Endothelial cell of umbilical vein (primary cell): ENCODE results near the gene CCNG1. TPM values are rescaled to one million over a fixed set of nuclear protein-coding genes. Genes with fewer than 3 reads are reported as not detected.

ENCODE experiments used
- BruUV-seq: library from RNA; stranded (reverse); fragments of 400-500 nt; replicated peaks from 2 replicates; lab custom pipeline; 2021; lab: Mats Ljungman, UMichigan
- CTCF ChIA-PET: fragments of 300-600, 350-600 bp; sonication (Branson Sonifier 250); formaldehyde crosslinking; loops from one replicate; lab custom pipeline; 2021; ENCODE audit warnings: antibody characterized with exemption, inconsistent platforms; lab: Charles Lee
- POLR2A ChIA-PET: fragments of 300-600, 350-600 bp; sonication (Branson Sonifier 250); formaldehyde crosslinking; loops from one replicate; lab custom pipeline; 2021; ENCODE audit warnings: antibody characterized with exemption, inconsistent platforms; lab: Charles Lee
- DNase-seq: peaks from one replicate; pipeline ENCODE4 v3.0.0-alpha.2; 2011; ENCODE audit warnings: low read depth, low spot score
- FAIRE-seq: peaks from 2 replicates; lab custom pipeline; 2011; peaks lifted over from hg19 to GRCh38; lab: Jason Lieb, UNC
- H2AFZ ChIP-seq: 2 replicates; pipeline ENCODE4 v1.6.0; 2012; ENCODE audit warnings: low read depth, low read length, control low read depth, inconsistent platforms
- H3K27ac ChIP-seq: 2 replicates; pipeline ENCODE4 v1.5.1; 2011; ENCODE audit warnings: low read depth, mild to moderate bottlenecking, control low read depth, low read length, moderate library complexity; ENCODE audit not compliant: insufficient read depth
- H3K27me3 ChIP-seq, 2 experiments: 2 replicates each; pipeline versions ENCODE4 v1.6.0 to v1.6.1; 2011; ENCODE audit warnings: low read length in 2 of 2, mixed read lengths in 1 of 2; ENCODE audit not compliant: control insufficient read depth in 2 of 2, insufficient read depth in 2 of 2
- H3K36me3 ChIP-seq, 2 experiments: 2 replicates in 1 of 2; 3 replicates in 1 of 2; pipeline ENCODE4 v1.5.1; 2011; ENCODE audit warnings: low read length in 2 of 2, mild to moderate bottlenecking in 1 of 2, moderate library complexity in 1 of 2; ENCODE audit not compliant: control insufficient read depth in 2 of 2, insufficient read depth in 2 of 2; ENCODE audit errors: extremely low read depth in 1 of 2
- H3K4me1 ChIP-seq: 3 replicates; pipeline ENCODE4 v1.5.1; 2011; ENCODE audit warnings: mild to moderate bottlenecking, low read length; ENCODE audit not compliant: control insufficient read depth, insufficient read depth; ENCODE audit errors: extremely low read depth
- H3K4me2 ChIP-seq: 2 replicates; pipeline ENCODE4 v1.6.1; 2011; ENCODE audit warnings: low read length, control low read depth, mixed read lengths; ENCODE audit not compliant: insufficient read depth
- H3K4me3 ChIP-seq, 3 experiments: fragments of 200-600 bp in 1 of 3; sonication (generic), shearing (Covaris generic) in 1 of 3; replicated peaks in 1 of 3; 2 replicates each; pipeline ENCODE4 v1.5.1; 2011 to 2016; ENCODE audit warnings: control low read depth in 3 of 3, low read length in 3 of 3, mild to moderate bottlenecking in 2 of 3, inconsistent platforms in 1 of 3, low read depth in 1 of 3, moderate library complexity in 1 of 3; ENCODE audit not compliant: insufficient read depth in 1 of 3
- H3K79me2 ChIP-seq: 2 replicates; pipeline ENCODE4 v1.6.0; 2012; ENCODE audit warnings: low read length, inconsistent platforms; ENCODE audit not compliant: control insufficient read depth, insufficient read depth
- H3K9ac ChIP-seq: replicated peaks from 2 replicates; pipeline ENCODE3; 2011; ENCODE audit warnings: low read length, control low read depth; ENCODE audit not compliant: insufficient read depth; ENCODE audit errors: extremely low read depth
- H3K9me1 ChIP-seq: replicated peaks from 3 replicates; pipeline ENCODE4 v1.6.0; 2011; ENCODE audit warnings: mild to moderate bottlenecking, low read length; ENCODE audit not compliant: control insufficient read depth, insufficient read depth; ENCODE audit errors: extremely low read depth
- H3K9me3 ChIP-seq: replicated peaks from 2 replicates; pipeline ENCODE4 v1.5.1; 2012; ENCODE audit warnings: low read length, inconsistent platforms; ENCODE audit not compliant: control insufficient read depth, insufficient read depth
- H4K20me1 ChIP-seq: replicated peaks from 2 replicates; pipeline ENCODE3; 2011; ENCODE audit warnings: mild to moderate bottlenecking, low read length; ENCODE audit not compliant: control insufficient read depth, insufficient read depth; ENCODE audit errors: extremely low read depth
- EZH2 ChIP-seq: IDR thresholded peaks from 2 replicates; pipeline ENCODE4 v1.6.1; 2012; ENCODE audit warnings: borderline replicate concordance, low read depth, mild to moderate bottlenecking, moderate library complexity, low read length, inconsistent platforms; ENCODE audit not compliant: severe bottlenecking
- MAX ChIP-seq: IDR thresholded peaks from 2 replicates; pipeline ENCODE4 v1.6.1; 2011; ENCODE audit not compliant: insufficient read depth, insufficient read length
- POLR2AphosphoS5 ChIP-seq: IDR thresholded peaks from 2 replicates; pipeline ENCODE4 v1.6.1; 2012; ENCODE audit warnings: low read depth, mild to moderate bottlenecking, control low read depth, low read length, moderate library complexity; ENCODE audit not compliant: insufficient read depth
- dilution Hi-C: fragments of 300-500 bp; cut with MboI; formaldehyde crosslinking; loops from one replicate; pipeline ENCODE4 v1.15.0; 2019; ENCODE audit warnings: low sequenced_read_pairs; ENCODE audit not compliant: extremely low pct_ligation_motif_present
- intact Hi-C: fragments of 100-400 bp; cut with micrococcal nuclease; formaldehyde crosslinking; loops from one replicate; pipeline ENCODE4 v1.10.0; 2022
- polyA plus RNA-seq, 4 experiments: library from polyadenylated mRNA; depleted of rRNA in 3 of 4; stranded (reverse) in 3 of 4; unstranded in 1 of 4; fragments of >200 nt; gene quantifications; 2 replicates each; pipeline versions ENCODE4 v1.2.1 to v1.2.3, GENCODE V29; 2011 to 2012; ENCODE audit warnings: missing spikeins in 1 of 4
- total RNA-seq: library from RNA; stranded (reverse); gene quantifications from 2 replicates; pipeline ENCODE4 v1.2.3, GENCODE V29; 2021
- TF ChIP-seq, protein P1 (sequence below), 2 donors: IDR thresholded peaks; 1 replicate in 1 of 2; 2 replicates in 1 of 2; pipeline ENCODE4 v1.5.1; 2011; ENCODE audit warnings: low read length in 2 of 2, mild to moderate bottlenecking in 2 of 2, moderate library complexity in 2 of 2, control low read depth in 1 of 2, inconsistent platforms in 1 of 2, low read depth in 1 of 2; ENCODE audit not compliant: insufficient read depth in 1 of 2; ENCODE audit errors: extremely low read depth in 1 of 2

Gene CCNG1
- total and polyA plus RNA-seq, 2 donors (not counting 3 experiments of a cell fraction or from before 2014, with no cell fraction given): 47.2 to 186 TPM

DNA sequence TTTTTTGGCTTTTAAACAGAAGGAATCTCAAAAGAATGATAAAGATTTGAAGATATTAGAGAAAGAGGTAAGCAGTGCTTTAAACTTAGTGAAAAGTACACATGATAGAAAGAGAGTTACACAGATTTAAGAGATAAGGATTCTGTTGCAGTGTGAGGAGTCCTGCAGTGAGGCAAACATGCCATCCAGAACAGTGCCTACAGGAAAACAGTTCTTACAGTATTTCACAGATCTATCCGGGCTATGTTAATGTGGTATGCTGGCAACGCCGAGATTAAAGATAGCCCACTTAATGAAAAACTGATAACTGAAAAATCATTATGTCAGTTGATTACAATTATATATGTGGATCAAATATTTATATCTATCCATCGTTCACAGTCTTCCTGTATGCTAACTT lies 30.3 kb downstream of the CCNG1 start:
- Histone ChIP-seq H2AFZ (no peak overlapping the region), H3K27me3 (no peaks in the 10 kb centered on the region), H3K36me3 (peaks cover 0 to 3% of the 10 kb centered on the region in 2 experiments), H3K27ac (no peak overlapping the region), H3K4me3 (no peak overlapping the region), H3K9me3 (no peaks in the 10 kb centered on the region), H3K9ac (no peak overlapping the region), H3K4me2 (no peak overlapping the region), H3K4me1 (peaks cover 9% of the 10 kb centered on the region), H4K20me1 (no peaks in the 10 kb centered on the region), H3K9me1 (no peaks in the 10 kb centered on the region), H3K79me2 (peaks cover 16% of the 10 kb centered on the region)
- TF ChIP-seq EZH2: no peak
- TF ChIP-seq, protein P1, sequence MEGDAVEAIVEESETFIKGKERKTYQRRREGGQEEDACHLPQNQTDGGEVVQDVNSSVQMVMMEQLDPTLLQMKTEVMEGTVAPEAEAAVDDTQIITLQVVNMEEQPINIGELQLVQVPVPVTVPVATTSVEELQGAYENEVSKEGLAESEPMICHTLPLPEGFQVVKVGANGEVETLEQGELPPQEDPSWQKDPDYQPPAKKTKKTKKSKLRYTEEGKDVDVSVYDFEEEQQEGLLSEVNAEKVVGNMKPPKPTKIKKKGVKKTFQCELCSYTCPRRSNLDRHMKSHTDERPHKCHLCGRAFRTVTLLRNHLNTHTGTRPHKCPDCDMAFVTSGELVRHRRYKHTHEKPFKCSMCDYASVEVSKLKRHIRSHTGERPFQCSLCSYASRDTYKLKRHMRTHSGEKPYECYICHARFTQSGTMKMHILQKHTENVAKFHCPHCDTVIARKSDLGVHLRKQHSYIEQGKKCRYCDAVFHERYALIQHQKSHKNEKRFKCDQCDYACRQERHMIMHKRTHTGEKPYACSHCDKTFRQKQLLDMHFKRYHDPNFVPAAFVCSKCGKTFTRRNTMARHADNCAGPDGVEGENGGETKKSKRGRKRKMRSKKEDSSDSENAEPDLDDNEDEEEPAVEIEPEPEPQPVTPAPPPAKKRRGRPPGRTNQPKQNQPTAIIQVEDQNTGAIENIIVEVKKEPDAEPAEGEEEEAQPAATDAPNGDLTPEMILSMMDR (IDR thresholded peaks at IDR 0.05; ENCODE audit: extremely low read depth in 1 of 2, insufficient read depth in 1 of 2, low read depth in 1 of 2, low read length in 2 of 2): no peak
- no peak for TF ChIP-seq POLR2AphosphoS5
- no peak for TF ChIP-seq MAX
- no peak for DNase-seq
- intact Hi-C loops: no loop called here
- FAIRE-seq: no peak
- dilution Hi-C loops: no loop called here
- POLR2A ChIA-PET: interaction anchor here (0.6 kb wide), 1 partner anchor 29 kb away, joined by 6 read pairs; no protein-coding TSS in a partner anchor
- no TSS peak for BruUV-seq
- CTCF ChIA-PET: interaction anchor here (1.1 kb wide), 1 partner anchor 10 kb away, joined by 4 read pairs; no protein-coding TSS in a partner anchor
